ENCODE data around the gene GALNTL6.

Gene GALNTL6

GRCh38 chr4:172099376-172099775, 286.2 kb downstream of the GALNTL6 start:
- Histone ChIP-seq H3K9me3 (ENCODE audit: insufficient read depth, low read length) (no peaks in the 10 kb centered on the region), H3K27me3 (ENCODE audit: insufficient read depth, insufficient read length) (no peaks in the 10 kb centered on the region), H3K36me3 (ENCODE audit: insufficient read depth, insufficient read length, low read length) (no peaks in the 10 kb centered on the region), H3K9ac (ENCODE audit: insufficient read length, low read depth) (no peak overlapping the region), H3K4me3 (ENCODE audit: insufficient read length, low read depth) (no peak overlapping the region), H3K4me1 (ENCODE audit: insufficient read depth, insufficient read length) (no peaks in the 10 kb centered on the region)
- DNase-seq (ENCODE audit: low read depth, low spot score), result no peak
- TF ChIP-seq ZNF274 (IDR thresholded peaks at IDR 0.05; ENCODE audit: low read depth, low read length) (no peak), YY1 (IDR thresholded peaks at IDR 0.05; ENCODE audit: insufficient read depth, insufficient read length) (no peak), SUZ12 (IDR thresholded peaks at IDR 0.05; ENCODE audit: extremely low read depth, insufficient read depth, insufficient read length) (no peak)

GRCh38 chr4:172103456-172103855, 290.3 kb downstream of the GALNTL6 start:
- no peak for DNase-seq (ENCODE audit: low read depth, low spot score)
- Histone ChIP-seq H3K9ac (ENCODE audit: insufficient read length, low read depth) (no peak overlapping the region), H3K27me3 (ENCODE audit: insufficient read depth, insufficient read length) (no peaks in the 10 kb centered on the region), H3K4me3 (ENCODE audit: insufficient read length, low read depth) (no peak overlapping the region), H3K4me1 (ENCODE audit: insufficient read depth, insufficient read length) (no peaks in the 10 kb centered on the region), H3K36me3 (ENCODE audit: insufficient read depth, insufficient read length, low read length) (no peaks in the 10 kb centered on the region), H3K9me3 (ENCODE audit: insufficient read depth, low read length) (no peaks in the 10 kb centered on the region)
- no peak for TF ChIP-seq YY1 (IDR thresholded peaks at IDR 0.05; ENCODE audit: insufficient read depth, insufficient read length)
- TF ChIP-seq SUZ12 (IDR thresholded peaks at IDR 0.05; ENCODE audit: extremely low read depth, insufficient read depth, insufficient read length), result no peak
- no peak for TF ChIP-seq ZNF274 (IDR thresholded peaks at IDR 0.05; ENCODE audit: low read depth, low read length)

GRCh38 chr4:172104539-172104938, 291.3 kb downstream of the GALNTL6 start:
- no peaks in the 10 kb centered on the region for H3K4me1 ChIP-seq (ENCODE audit: insufficient read depth, insufficient read length)
- H3K36me3 ChIP-seq (ENCODE audit: insufficient read depth, insufficient read length, low read length), result no peaks in the 10 kb centered on the region
- TF ChIP-seq ZNF274 (IDR thresholded peaks at IDR 0.05; ENCODE audit: low read depth, low read length) (no peak), SUZ12 (IDR thresholded peaks at IDR 0.05; ENCODE audit: extremely low read depth, insufficient read depth, insufficient read length) (no peak), YY1 (IDR thresholded peaks at IDR 0.05; ENCODE audit: insufficient read depth, insufficient read length) (no peak)
- H3K9me3 ChIP-seq (ENCODE audit: insufficient read depth, low read length), result no peaks in the 10 kb centered on the region
- H3K27me3 ChIP-seq (ENCODE audit: insufficient read depth, insufficient read length), result no peaks in the 10 kb centered on the region
- H3K9ac ChIP-seq (ENCODE audit: insufficient read length, low read depth), result no peak overlapping the region
- H3K4me3 ChIP-seq (ENCODE audit: insufficient read length, low read depth), result no peak overlapping the region
- DNase-seq (ENCODE audit: low read depth, low spot score), result no peak

GRCh38 chr4:172105918-172106317, 292.7 kb downstream of the GALNTL6 start:
- no peak overlapping the region for H3K4me3 ChIP-seq (ENCODE audit: insufficient read length, low read depth)
- no peaks in the 10 kb centered on the region for H3K36me3 ChIP-seq (ENCODE audit: insufficient read depth, insufficient read length, low read length)
- H3K9me3 ChIP-seq (ENCODE audit: insufficient read depth, low read length), result no peaks in the 10 kb centered on the region
- no peak for TF ChIP-seq YY1 (IDR thresholded peaks at IDR 0.05; ENCODE audit: insufficient read depth, insufficient read length)
- TF ChIP-seq ZNF274 (IDR thresholded peaks at IDR 0.05; ENCODE audit: low read depth, low read length), result no peak
- TF ChIP-seq SUZ12 (IDR thresholded peaks at IDR 0.05; ENCODE audit: extremely low read depth, insufficient read depth, insufficient read length), result no peak
- DNase-seq (ENCODE audit: low read depth, low spot score), result no peak
- H3K4me1 ChIP-seq (ENCODE audit: insufficient read depth, insufficient read length), result no peaks in the 10 kb centered on the region
- H3K27me3 ChIP-seq (ENCODE audit: insufficient read depth, insufficient read length), result no peaks in the 10 kb centered on the region
- H3K9ac ChIP-seq (ENCODE audit: insufficient read length, low read depth), result no peak overlapping the region

GRCh38 chr4:172109466-172109865, 296.3 kb downstream of the GALNTL6 start:
- no peaks in the 10 kb centered on the region for H3K36me3 ChIP-seq (ENCODE audit: insufficient read depth, insufficient read length, low read length)
- H3K4me3 ChIP-seq (ENCODE audit: insufficient read length, low read depth), result no peak overlapping the region
- DNase-seq (ENCODE audit: low read depth, low spot score), result no peak
- H3K9me3 ChIP-seq (ENCODE audit: insufficient read depth, low read length), result no peaks in the 10 kb centered on the region
- H3K4me1 ChIP-seq (ENCODE audit: insufficient read depth, insufficient read length), result no peaks in the 10 kb centered on the region
- TF ChIP-seq SUZ12 (IDR thresholded peaks at IDR 0.05; ENCODE audit: extremely low read depth, insufficient read depth, insufficient read length) (no peak), ZNF274 (IDR thresholded peaks at IDR 0.05; ENCODE audit: low read depth, low read length) (no peak), YY1 (IDR thresholded peaks at IDR 0.05; ENCODE audit: insufficient read depth, insufficient read length) (no peak)
- H3K9ac ChIP-seq (ENCODE audit: insufficient read length, low read depth), result no peak overlapping the region
- H3K27me3 ChIP-seq (ENCODE audit: insufficient read depth, insufficient read length), result no peaks in the 10 kb centered on the region

GRCh38 chr4:172124656-172125308, 311.6 kb downstream of the GALNTL6 start:
- H3K4me3 ChIP-seq (ENCODE audit: insufficient read length, low read depth), result no peak overlapping the region
- no peaks in the 10 kb centered on the region for H3K27me3 ChIP-seq (ENCODE audit: insufficient read depth, insufficient read length)
- DNase-seq (ENCODE audit: low read depth, low spot score), result no peak
- no peaks in the 10 kb centered on the region for H3K4me1 ChIP-seq (ENCODE audit: insufficient read depth, insufficient read length)
- H3K9me3 ChIP-seq (ENCODE audit: insufficient read depth, low read length), result no peaks in the 10 kb centered on the region
- no peak overlapping the region for H3K9ac ChIP-seq (ENCODE audit: insufficient read length, low read depth)
- TF ChIP-seq YY1 (IDR thresholded peaks at IDR 0.05; ENCODE audit: insufficient read depth, insufficient read length) (no peak), SUZ12 (IDR thresholded peaks at IDR 0.05; ENCODE audit: extremely low read depth, insufficient read depth, insufficient read length) (no peak), ZNF274 (IDR thresholded peaks at IDR 0.05; ENCODE audit: low read depth, low read length) (no peak)
- H3K36me3 ChIP-seq (ENCODE audit: insufficient read depth, insufficient read length, low read length), result no peaks in the 10 kb centered on the region

GRCh38 chr4:172125443-172125842, 312.2 kb downstream of the GALNTL6 start:
- no peak overlapping the region for H3K4me3 ChIP-seq (ENCODE audit: insufficient read length, low read depth)
- H3K36me3 ChIP-seq (ENCODE audit: insufficient read depth, insufficient read length, low read length), result no peaks in the 10 kb centered on the region
- DNase-seq (ENCODE audit: low read depth, low spot score), result no peak
- no peaks in the 10 kb centered on the region for H3K27me3 ChIP-seq (ENCODE audit: insufficient read depth, insufficient read length)
- H3K9ac ChIP-seq (ENCODE audit: insufficient read length, low read depth), result no peak overlapping the region
- no peak for TF ChIP-seq YY1 (IDR thresholded peaks at IDR 0.05; ENCODE audit: insufficient read depth, insufficient read length)
- TF ChIP-seq SUZ12 (IDR thresholded peaks at IDR 0.05; ENCODE audit: extremely low read depth, insufficient read depth, insufficient read length), result no peak
- no peak for TF ChIP-seq ZNF274 (IDR thresholded peaks at IDR 0.05; ENCODE audit: low read depth, low read length)
- H3K9me3 ChIP-seq (ENCODE audit: insufficient read depth, low read length), result no peaks in the 10 kb centered on the region
- no peaks in the 10 kb centered on the region for H3K4me1 ChIP-seq (ENCODE audit: insufficient read depth, insufficient read length)
